Fibroblast of skin of right quadriceps (primary cell): ENCODE measurements around the gene ZIC4.

ENCODE experiments used
- DNase-seq: peaks from one replicate; pipeline ENCODE4 v3.0.0-alpha.2; 2013

ZIC4 gene

DNA sequence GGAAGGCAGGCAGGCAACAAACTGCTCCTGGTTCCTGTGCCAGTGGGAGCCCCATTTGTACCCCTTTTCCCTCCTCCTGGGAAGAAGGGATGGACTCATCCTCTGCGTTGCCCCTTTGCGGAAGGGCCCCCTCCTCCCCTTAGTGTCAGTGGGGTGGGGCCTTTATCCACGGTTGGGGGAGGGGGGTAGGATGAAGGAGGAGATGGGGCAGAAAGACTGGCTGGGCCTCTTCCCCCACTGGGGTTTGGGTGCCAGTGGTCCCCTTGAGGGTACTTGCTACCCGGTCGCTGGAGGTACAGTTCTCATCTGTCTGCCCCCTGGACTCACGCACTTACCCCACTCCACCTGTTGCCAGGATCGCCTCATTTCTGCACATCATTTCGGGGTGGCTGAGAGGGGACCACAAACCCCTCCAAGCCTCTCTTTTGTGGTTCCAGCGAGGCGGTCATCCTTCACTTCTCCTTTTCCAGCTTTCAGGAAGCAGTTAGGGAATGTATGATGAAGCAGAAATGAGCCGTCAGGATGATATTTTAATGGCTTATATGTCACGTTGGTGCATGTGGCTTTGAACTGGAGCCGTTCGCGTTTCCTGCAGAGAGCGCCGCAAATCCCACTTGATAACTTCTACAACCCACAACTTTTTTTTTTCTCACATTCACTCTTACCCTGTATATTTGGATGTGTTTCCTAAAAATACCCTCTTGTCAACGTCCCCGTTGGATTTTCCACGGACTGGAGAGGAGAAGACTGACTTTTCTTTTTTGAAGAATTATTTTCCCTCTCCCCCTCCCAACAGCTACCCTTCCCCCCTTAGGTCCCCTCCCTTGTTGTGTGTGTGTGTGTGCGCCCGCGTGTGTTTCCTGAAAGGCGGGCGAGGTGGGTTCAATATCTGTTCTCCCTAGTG, at the start of gene ZIC4:
Gene ZIC4 (minus strand): TSS at position 516 of the 904 bp plus-strand sequence. CDS start 3,746 bp downstream, outside the sequence.
- DNase-seq, result peak; percentile 30

DNA sequence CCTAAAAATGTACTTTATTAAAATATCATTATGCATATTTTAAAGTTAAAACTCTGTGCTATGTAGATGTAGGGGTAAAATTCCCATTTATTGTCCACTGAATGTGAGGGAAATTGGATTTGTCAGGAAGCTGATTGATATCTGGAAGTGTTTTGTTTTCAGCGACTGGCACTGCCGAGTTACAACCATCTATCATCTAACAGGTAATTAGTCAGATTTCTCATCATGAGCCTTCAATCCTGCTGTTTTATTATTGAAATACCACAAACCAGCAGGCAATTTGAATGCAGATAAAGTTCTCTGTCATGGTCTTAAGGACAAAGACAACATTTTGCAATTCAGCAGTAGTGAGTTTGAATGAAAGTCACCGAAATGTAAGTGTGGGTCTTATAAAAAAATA, 43.3 kb upstream of the ZIC4 start:
- DNase-seq, result no peak

GRCh38 chr3:147447224-147447623, 40.9 kb upstream of the ZIC4 start:
- no peak for DNase-seq

GRCh38 chr3:147431751-147432150, 25.4 kb upstream of the ZIC4 start:
- DNase-seq, result peak; percentile 76

DNA sequence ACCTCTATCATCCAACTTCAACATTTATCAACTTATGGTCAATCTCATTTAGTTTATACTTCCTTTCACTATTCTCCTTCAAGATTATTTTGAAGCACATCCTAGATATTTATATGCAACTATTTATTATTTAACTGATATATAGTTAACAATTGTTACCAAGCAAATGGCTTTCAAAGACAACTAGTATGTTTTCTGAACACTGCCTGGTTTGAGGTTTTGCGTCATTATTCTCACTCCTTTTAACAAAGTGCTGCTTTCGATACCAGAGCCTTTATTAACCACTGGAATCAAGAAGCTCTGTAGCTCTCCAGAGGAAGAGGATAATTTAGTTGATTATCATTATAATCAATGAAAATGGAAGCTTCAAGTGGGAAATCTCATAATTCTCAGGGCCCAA, 22.4 kb upstream of the ZIC4 start:
- DNase-seq, result no peak

DNA sequence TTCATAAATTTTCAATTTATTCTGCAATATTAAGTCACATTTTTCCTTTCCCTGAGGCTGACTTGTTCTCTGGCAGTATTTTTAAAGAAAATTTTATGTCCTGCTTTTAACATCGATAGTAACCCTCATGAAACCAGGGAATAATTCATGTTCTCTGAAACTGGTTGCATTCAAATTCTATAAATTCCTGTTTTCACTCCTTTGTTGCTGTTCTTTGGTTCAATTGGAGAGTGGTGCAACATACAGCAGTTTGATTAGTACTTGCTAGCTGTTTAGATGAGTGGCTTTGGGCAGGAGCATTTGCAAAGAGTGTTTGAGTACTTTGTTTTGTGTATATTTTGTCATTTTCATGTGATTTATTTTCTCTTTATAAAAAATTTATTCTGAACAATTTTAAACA, 22.0 kb upstream of the ZIC4 start:
- DNase-seq, result no peak

- DNase-seq, result no peak
Observed at GRCh38 chr3:147427746-147428145, 21.4 kb upstream of the ZIC4 start.

DNA sequence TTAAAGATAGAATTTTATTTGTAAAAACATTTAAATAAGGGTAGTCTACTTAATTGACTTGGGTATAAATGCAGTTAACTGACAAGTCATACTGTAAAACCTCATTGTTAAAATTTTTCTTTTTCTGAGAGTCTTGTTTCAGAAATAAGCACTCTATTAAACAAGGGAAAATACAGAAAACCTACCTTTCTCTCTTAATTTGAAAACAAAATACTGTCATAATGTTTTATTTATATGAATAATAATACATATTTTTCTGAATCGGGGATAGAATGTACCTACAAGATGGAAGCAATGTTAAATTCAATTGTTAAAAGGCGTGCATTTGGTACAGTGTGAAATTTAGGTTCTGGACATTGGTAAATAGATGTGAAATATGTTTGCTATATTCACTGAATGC, 20.6 kb upstream of the ZIC4 start:
- no peak for DNase-seq

DNA sequence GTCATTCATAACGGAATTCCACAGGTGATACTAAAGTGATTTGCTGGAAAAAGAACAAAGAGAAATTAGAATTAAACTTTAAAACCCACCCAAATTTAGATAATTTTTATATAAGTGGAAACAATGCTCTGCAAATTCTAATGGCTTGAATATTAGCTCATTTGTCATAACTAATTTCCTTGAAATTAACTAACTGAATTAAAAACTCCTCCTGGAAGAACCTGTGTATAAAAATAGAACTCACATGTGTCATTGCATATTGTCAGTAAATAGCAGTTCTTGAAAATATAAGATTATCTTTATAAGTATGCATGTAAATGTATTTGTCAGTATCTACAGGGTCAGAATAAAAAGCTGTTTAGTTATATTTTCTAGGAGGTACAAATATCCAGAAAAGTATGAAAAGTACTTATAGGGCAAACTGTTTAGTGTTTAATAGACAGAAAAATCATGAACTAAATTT, 19.1 kb upstream of the ZIC4 start:
- DNase-seq, result no peak

GRCh38 chr3:147424581-147425387, 18.4 kb upstream of the ZIC4 start:
- DNase-seq, result no peak

DNA sequence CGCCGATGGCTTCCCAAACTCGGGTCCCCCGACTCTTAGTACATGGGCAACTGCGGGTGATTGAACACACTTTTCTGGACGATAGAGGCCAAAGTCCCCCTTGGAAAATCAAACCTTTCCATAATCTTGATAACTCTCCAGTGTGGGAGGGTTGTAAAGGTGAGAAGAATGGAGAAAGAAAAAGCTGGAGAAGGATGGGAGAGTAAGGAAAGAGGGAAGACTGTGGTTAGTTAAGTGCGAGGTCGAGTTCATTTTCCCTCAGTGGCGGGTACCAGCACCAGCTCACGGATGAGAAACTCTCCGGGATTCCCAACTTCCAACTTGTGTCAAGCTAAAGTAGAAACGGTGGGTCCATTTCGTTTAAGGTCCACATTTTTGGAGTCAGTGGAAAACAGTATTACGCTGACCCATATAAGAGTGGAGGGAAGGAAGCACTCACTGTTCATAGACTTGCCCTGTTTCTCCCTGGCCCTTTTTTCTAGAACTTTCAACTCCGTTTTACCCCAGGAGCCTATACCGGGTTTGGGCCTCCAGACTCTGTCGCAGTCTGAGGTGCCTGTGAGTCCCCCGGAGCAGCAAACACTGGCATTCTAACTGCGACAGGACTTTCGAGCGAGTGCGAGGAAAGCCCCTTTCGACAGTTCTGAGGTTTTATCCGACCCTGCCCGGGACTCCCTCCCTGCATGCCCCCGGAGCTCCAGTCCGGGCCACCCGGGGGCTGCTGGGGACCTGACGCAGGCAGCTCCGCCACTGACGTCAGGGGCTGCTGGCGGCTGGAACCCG, 17.6 kb upstream of the ZIC4 start:
- DNase-seq, result no peak

DNA sequence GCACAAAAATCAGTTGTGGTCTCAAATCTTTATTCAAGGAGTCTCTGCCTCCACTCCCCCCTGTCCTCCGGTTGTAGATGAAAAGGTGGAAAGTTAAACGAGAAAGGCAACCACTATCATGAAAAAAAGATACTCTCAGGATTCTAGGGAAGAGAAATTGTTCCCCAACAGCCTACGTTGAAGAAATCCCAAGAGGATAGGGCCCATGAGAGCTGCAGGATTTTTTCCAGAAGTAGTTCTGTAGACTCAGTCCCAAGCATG, 17.1 kb upstream of the ZIC4 start:
- DNase-seq, result no peak

DNA sequence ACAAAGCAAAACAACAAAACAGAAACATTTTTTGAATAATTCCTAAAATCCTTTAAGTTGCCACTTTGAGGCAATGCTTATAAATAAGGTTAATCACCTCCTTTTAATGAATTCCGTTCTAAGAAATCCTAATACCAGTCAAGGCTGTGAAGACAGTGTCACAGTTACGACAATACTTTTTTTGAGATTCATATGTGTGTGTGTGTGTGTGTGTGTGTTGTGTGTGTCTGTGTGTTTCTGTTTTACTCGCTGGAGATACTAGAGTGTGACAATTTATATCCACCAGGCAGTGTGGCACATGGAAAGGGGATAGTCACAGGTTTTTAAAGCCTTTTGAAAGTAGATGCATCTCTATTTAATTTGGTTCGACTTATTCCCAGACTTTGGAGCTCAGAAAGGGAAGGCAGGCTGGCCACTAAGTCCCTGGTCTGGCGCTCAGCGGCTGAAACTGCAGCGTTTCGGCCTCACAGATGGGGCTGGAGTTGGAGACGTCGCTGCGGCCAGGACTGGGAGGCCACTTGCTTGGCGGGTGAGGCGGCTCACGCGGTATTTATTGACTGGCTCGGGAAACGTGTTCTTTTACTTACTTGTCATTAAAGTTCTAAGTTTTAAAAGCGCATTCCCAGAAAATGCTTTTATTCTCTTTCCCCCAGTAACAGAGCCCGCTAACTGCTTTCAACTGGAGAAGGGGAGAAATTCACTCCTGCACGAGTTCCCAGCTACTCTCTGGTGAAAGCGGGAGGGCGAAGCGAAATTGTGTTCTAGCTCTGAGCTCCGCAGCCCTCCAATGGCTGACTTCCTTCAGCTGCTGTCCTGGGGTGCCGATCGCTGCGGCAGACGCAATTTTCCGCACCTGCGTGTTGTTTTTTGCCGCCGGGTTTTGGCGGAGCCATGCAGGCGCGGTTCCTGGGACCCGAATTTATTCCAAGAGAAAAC, 16.5 kb upstream of the ZIC4 start:
- DNase-seq, result no peak

GRCh38 chr3:147422196-147422595, 15.9 kb upstream of the ZIC4 start:
- DNase-seq, result no peak

GRCh38 chr3:147421184-147421912, 15.0 kb upstream of the ZIC4 start:
- peak; percentile 43 for DNase-seq

GRCh38 chr3:147420353-147421183, 14.2 kb upstream of the ZIC4 start:
- no peak for DNase-seq

DNA sequence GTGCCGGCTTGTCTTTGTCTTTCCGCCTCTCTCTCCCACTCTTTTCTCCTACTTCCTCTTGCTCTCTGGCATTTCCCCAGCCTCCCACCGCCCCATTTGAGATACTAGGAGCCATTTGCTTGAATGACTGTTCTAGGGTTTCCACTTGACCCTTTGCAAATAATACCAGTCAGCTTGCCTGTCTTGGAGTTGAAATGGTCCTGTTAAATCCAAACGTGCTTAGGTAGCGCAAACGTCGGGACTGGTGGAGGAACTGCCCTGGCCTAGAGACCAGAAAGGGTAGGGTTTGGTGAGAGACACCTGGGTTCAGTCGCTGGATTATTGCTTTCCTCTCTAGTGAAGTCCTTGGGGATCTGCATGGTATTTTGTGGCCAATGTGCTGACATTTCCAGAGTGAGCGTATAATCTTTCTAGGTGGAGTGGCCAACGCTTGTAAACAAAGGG, 13.5 kb upstream of the ZIC4 start:
- DNase-seq, result no peak

GRCh38 chr3:147418808-147419701, 12.7 kb upstream of the ZIC4 start:
- DNase-seq, result peak; percentile 79

- no peak for DNase-seq
Observed at GRCh38 chr3:147418371-147418781, 12.0 kb upstream of the ZIC4 start.
